DMS53 treated with DMSO at 0.1 percent for 48 hours (cell line): ENCODE data around the gene CMC2.
A peak's percentile ranks its signal among the peaks of the same experiment; 100 is the strongest.

ENCODE experiments used
- DNase-seq: peaks from one replicate; lab custom pipeline; 2025; ENCODE audit not compliant: unreplicated experiment; lab: John Stamatoyannopoulos, UW

The CMC2 gene

DNA sequence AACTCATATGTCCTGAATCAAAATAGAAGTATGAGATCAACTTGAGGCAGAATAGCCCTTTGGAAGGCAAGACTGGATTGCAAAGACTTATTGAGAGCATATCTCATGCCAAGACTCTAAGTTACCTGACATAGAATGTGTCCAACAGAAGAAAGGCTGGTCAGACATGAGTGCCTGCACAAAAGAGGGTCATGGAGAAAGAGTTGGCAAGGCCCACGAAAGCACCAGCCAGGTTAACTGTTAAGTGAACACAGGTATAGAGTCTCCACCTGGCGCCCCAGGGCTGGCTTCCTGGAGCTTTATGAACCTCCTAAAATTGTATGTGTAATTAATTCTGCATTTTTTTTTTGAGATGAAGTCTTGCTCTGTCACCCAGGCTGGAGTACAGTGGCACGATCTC lies 71.0 kb downstream of the CMC2 start:
- no peak for DNase-seq

- peak; percentile 22 for DNase-seq
These were observed 74.0 kb downstream of the CMC2 start for GRCh38 chr16:80932708-80933095.

DNA sequence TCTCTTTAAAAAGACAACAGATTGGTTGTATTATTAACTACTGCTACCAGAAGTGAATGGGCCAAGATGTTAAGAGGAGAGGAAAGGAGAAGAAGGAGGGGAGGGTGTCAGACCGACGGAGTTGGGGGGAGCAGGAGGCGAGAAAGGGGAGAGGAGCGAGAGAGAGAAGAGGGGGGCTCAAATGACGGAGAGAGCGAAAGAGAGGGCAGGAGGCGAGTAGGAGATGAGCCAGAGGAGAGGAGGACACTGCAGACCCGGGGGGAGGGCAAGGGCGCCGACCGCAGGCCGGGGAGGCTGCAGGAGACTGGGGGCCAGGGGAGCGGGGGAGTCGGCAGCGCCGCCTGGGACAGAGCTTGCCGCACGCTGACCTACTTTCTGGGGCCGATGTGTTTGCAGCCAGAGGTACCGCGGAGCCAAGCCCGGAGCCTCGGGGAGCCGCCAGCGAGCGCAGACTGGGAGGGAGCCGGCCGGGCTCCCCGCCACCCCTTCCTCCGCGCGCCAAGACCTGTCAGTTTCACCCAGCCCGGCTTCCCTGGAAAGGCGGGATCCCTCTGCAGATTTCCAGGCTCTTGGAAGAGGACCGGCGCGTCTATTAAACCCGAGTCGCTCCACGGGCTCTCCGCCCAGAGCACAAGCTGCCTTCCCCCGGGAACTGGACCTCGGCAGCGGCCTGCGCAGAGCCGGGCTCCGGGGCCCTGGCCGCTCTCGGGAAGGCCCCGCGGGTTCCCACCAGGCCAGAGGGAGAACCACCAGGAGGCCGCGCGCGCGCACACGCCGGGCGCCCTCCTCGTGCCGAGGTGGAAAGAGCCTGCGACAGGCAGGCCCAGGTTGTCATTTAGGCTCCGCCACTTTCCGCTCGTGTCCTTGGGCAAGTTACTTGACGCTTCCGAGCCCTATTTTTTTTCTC lies 74.6 kb downstream of the CMC2 start:
- peak; percentile 22 for DNase-seq

DNA sequence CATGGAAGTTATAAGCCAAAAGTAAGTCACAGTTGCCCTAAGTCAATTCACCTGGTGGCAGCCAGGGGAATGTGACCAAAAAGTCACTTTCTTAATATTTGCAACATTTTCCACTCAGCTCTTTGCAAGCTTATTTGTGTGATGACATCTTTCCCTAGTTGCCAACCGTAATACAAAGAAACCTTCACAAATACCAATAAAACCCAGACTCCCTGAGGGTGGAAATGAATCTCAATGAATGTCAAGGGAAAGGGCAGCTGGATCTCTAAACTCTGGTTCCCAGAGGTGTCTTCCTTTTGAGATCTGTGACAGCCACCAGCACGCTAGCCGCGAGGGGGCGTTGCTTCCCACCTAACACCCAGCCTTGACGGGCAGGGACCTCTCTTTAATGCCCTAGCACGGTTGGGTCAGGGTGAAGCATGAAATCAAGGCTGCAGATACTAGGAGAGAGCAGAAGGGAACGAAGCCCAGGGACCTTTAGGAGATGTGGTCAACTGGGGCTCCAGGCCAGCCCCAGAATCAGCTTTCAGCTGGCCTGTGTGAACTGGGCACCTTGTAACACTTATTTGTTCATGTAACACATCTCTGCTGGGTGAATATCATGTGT lies 82.2 kb downstream of the CMC2 start:
- DNase-seq = peak; percentile 44

DNA sequence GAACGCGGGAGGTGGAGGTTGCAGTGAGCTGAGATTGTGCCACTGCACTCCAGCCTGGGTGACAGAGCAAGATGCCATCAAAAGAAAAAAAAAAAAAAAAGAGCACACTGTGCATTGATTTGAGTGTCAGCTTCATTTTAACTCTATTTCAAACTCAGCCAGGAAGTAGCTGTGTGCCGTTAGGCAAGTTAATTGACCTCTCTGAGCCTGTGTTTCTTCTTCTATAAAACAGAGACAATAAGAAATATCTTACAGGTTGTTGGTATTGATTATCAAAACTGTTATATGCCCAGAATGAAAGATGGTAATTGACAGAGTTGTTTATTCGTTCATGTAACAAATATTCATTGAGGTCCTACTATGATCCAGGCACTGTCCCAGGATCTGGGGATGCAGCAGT lies 83.3 kb downstream of the CMC2 start:
- DNase-seq = no peak
